ENCODE data around the gene TBC1D8B.
"Not testable (repeated sequence)": the region's sequence is repeated elsewhere in the genome, so short reads cannot be mapped to it uniquely, and the experiment has no call there.

The TBC1D8B gene

GRCh38 chrX:106802388-106803275 lies at the start of gene TBC1D8B:
Gene TBC1D8B, plus strand, starts transcription at chrX:106802673. Its CDS starts 181 bp downstream, at chrX:106802854.
- peak; percentile 82 for DNase-seq (ENCODE audit: low read depth, low spot score)

- DNase-seq (ENCODE audit: low read depth, low spot score) = not testable (repeated sequence)
Measured at GRCh38 chrX:106769288-106769687, 33.2 kb upstream of the TBC1D8B start.

GRCh38 chrX:106774981-106775380 lies 27.5 kb upstream of the TBC1D8B start:
- DNase-seq (ENCODE audit: low read depth, low spot score) = no peak

- DNase-seq (ENCODE audit: low read depth, low spot score) = no peak
Measured at GRCh38 chrX:106780264-106780663, 22.2 kb upstream of the TBC1D8B start.

GRCh38 chrX:106780664-106781377 lies 21.7 kb upstream of the TBC1D8B start:
- no peak for DNase-seq (ENCODE audit: low read depth, low spot score)

GRCh38 chrX:106783716-106784115 lies 18.8 kb upstream of the TBC1D8B start:
- no peak for DNase-seq (ENCODE audit: low read depth, low spot score)

- DNase-seq (ENCODE audit: low read depth, low spot score) = no peak
Measured at GRCh38 chrX:106791495-106791894, 11.0 kb upstream of the TBC1D8B start.

- DNase-seq (ENCODE audit: low read depth, low spot score) = no peak
Measured at GRCh38 chrX:106802063-106802387, 448 bp upstream of the TBC1D8B start.

- DNase-seq (ENCODE audit: low read depth, low spot score) = no peak
Measured at GRCh38 chrX:106811131-106811910, 8.8 kb downstream of the TBC1D8B start.

- DNase-seq (ENCODE audit: low read depth, low spot score) = not testable (repeated sequence)
Measured at GRCh38 chrX:106812930-106813329, 10.5 kb downstream of the TBC1D8B start.

- DNase-seq (ENCODE audit: low read depth, low spot score) = not testable (repeated sequence)
Measured at GRCh38 chrX:106814093-106814492, 11.6 kb downstream of the TBC1D8B start.

GRCh38 chrX:106862972-106863688 lies 60.7 kb downstream of the TBC1D8B start:
- peak; percentile 7 for DNase-seq (ENCODE audit: low read depth, low spot score)

GRCh38 chrX:106863697-106864096 lies 61.2 kb downstream of the TBC1D8B start:
- no peak for DNase-seq (ENCODE audit: low read depth, low spot score)

- DNase-seq (ENCODE audit: low read depth, low spot score) = not testable (repeated sequence)
Measured at GRCh38 chrX:106872796-106873195, 70.3 kb downstream of the TBC1D8B start.

GRCh38 chrX:106874075-106874474 lies 71.6 kb downstream of the TBC1D8B start:
- no peak for DNase-seq (ENCODE audit: low read depth, low spot score)

GRCh38 chrX:106875151-106875550 lies 72.7 kb downstream of the TBC1D8B start:
- DNase-seq (ENCODE audit: low read depth, low spot score) = no peak

GRCh38 chrX:106889468-106889867 lies 87.0 kb downstream of the TBC1D8B start:
- DNase-seq (ENCODE audit: low read depth, low spot score) = no peak

- no peak for DNase-seq (ENCODE audit: low read depth, low spot score)
Measured at GRCh38 chrX:106891762-106892460, 89.4 kb downstream of the TBC1D8B start.

GRCh38 chrX:106894392-106894909 lies 92.0 kb downstream of the TBC1D8B start:
- DNase-seq (ENCODE audit: low read depth, low spot score) = peak; percentile 28

GRCh38 chrX:106894978-106895452 lies 92.5 kb downstream of the TBC1D8B start:
- DNase-seq (ENCODE audit: low read depth, low spot score) = no peak

Data from iPS DF 19.7 (cell line).